Measurements from ENCODE around the gene HDAC8. TPM values are rescaled to one million over a fixed set of nuclear protein-coding genes. Genes with fewer than 3 reads are reported as not detected.

HDAC8 gene
- total RNA-seq, 1 donor: 28.1 TPM

DNA sequence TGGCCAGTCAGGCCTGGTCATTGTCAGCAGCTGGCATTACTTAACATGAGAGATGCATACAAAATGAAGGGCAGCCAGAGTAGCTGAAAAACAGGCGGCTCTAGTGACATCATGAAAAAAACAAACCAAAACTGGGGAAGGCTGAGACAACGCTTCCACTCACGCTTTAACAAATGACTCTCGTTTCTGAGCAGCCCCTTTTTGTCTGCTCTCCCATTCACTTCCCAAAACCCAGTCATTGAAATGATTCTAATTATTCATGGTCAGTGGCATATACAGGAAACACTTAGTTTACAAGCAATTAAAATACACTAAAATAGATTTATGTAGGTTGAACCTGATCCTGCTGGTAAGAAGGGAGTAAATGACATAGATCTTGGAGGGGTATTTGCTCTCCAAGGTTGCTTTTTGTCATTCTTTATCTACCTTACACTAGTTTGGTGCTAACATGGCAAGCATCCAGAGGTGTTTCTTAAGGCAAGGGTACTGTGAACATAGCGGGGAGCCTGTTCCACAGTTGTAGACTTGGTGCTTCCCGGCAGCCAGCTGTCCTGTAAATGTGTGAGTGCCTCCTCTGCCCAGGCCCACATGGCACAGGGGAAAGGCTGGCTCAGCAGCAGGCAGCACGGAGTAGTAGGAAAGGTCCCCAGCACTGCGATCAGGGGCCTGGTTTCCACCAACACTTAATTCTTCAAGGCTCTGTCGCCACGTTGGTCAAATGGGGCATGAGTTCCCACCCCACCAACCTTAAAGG lies 205.8 kb downstream of the HDAC8 start:
- TF ChIP-seq, protein P1, sequence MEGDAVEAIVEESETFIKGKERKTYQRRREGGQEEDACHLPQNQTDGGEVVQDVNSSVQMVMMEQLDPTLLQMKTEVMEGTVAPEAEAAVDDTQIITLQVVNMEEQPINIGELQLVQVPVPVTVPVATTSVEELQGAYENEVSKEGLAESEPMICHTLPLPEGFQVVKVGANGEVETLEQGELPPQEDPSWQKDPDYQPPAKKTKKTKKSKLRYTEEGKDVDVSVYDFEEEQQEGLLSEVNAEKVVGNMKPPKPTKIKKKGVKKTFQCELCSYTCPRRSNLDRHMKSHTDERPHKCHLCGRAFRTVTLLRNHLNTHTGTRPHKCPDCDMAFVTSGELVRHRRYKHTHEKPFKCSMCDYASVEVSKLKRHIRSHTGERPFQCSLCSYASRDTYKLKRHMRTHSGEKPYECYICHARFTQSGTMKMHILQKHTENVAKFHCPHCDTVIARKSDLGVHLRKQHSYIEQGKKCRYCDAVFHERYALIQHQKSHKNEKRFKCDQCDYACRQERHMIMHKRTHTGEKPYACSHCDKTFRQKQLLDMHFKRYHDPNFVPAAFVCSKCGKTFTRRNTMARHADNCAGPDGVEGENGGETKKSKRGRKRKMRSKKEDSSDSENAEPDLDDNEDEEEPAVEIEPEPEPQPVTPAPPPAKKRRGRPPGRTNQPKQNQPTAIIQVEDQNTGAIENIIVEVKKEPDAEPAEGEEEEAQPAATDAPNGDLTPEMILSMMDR (IDR thresholded peaks at IDR 0.05; ENCODE audit: insufficient read depth, low read depth, low read length): no peak
- H3K4me3 ChIP-seq (ENCODE audit: low read depth, low read length): no peak overlapping the region
- no peak for DNase-seq (ENCODE audit: low read depth)

DNA sequence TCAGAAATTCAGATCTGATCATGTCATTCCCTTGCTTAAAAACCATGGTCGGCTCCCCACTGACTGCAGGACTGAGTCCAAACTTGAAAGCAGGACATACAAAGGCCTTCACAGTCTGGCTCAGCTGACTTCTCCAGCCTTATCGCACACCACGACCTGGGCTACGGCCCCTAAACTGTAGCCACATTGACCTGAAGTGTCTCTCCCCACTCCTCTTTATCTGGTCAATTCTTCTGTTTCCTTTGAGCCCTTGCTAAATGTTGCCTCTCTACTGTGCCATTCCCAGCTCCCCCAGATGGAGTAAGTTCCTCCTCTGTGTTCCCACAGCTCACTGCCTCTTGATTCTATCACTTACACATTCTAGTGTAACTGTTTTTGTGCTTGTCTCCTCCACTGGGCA lies 206.5 kb downstream of the HDAC8 start:
- DNase-seq (ENCODE audit: low read depth): no peak
- H3K4me3 ChIP-seq (ENCODE audit: low read depth, low read length): no peak overlapping the region
- TF ChIP-seq, protein P1 (IDR thresholded peaks at IDR 0.05; ENCODE audit: insufficient read depth, low read depth, low read length): no peak

DNA sequence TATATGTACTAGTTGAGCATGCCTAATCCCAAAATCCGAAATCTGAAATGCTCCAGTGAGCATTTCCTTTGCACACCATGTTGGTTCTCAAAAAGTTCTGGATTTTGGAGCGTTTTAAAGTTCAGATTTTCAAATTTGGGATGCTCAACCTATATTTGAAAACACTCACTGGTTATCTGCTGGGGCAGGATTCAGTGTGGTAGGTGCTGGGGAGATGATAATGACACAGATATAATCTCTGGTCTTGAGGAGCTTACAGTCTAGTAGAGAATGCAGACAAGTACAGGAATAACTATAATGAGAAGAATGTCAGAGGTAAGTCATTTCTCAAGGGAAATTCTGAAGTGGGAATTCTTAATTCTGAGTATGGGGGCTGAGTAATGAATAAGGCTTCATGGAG lies 207.5 kb downstream of the HDAC8 start:
- TF ChIP-seq, protein P1 (IDR thresholded peaks at IDR 0.05; ENCODE audit: insufficient read depth, low read depth, low read length): no peak
- DNase-seq (ENCODE audit: low read depth): no peak
- no peak overlapping the region for H3K4me3 ChIP-seq (ENCODE audit: low read depth, low read length)

DNA sequence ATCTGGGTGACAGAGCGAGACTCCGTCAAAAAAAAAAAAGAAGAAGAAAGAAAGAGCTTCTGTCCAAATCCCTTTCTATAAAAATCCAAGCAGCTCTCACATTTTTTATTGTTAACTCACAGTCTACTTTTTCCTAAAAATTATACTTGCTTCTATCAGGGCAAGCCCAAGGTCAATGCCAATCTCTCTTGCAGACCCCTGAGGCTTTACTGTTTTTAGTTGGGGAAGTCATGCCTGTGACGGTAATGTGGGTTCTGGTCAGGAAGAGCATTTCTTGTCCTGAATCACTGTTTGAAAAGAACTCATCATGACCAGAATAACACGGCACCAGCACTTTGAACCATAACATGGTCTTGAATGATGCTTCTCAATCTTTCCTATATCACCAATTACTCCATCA lies 212.3 kb downstream of the HDAC8 start:
- H3K4me3 ChIP-seq (ENCODE audit: low read depth, low read length): no peak overlapping the region
- TF ChIP-seq, protein P1 (IDR thresholded peaks at IDR 0.05; ENCODE audit: insufficient read depth, low read depth, low read length): no peak
- DNase-seq (ENCODE audit: low read depth): no peak

DNA sequence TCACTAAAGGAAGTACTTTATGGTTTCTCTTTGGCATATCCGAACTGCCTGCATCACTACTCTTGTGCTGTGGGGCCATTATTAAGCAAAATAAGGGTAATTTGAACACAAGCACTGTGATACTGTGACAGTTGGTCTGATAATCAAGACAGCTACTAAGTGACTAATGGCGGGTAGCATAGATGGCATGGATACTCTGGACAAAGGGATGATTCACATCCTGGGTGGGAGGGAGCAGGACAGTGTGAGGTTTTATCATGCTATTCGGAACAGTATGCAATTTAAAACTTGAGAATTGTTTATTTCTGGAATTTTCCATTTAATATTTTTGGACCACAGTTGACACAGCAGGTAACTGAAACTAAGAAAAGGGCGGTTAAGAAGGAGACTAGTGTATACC lies 214.3 kb downstream of the HDAC8 start:
- no peak for DNase-seq (ENCODE audit: low read depth)
- no peak overlapping the region for H3K4me3 ChIP-seq (ENCODE audit: low read depth, low read length)
- TF ChIP-seq, protein P1 (IDR thresholded peaks at IDR 0.05; ENCODE audit: insufficient read depth, low read depth, low read length): no peak

DNA sequence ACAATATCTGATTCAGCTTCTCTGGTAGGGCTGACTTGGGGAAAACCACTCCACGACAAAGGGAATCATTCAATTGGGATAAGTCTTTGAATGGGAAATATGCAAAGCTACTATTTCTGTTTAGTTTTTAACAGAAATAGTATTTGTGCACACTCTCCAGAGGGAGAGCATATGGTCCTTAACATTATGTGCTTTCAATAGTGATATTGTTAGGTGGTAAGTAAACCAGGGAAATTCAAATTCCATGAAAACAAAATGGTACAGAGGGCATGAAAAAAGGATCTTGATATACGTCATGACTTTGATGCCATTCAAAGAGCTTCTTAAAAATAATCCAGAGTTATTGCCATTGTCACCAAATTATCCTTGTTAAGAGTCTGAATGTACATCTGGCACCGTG lies 219.9 kb downstream of the HDAC8 start:
- TF ChIP-seq, protein P1 (IDR thresholded peaks at IDR 0.05; ENCODE audit: insufficient read depth, low read depth, low read length): no peak
- no peak overlapping the region for H3K4me3 ChIP-seq (ENCODE audit: low read depth, low read length)
- no peak for DNase-seq (ENCODE audit: low read depth)

Measured in fibroblast of villous mesenchyme (primary cell).